ENCODE measurements around the gene PCNX1. TPM values are rescaled to one million over a fixed set of nuclear protein-coding genes. Genes with fewer than 3 reads are reported as not detected.

PCNX1 gene
- total RNA-seq, 1 donor from 2014 or later, result 79.3 TPM

GRCh38 chr14:71114565-71114964, 207.3 kb downstream of the PCNX1 start:
- peaks cover 4 to 16% (median 12%) of the 10 kb centered on the region in 3 donors for H3K36me3 ChIP-seq (ENCODE audit: control insufficient read depth in 3 of 3, insufficient read depth in 3 of 3, low read length in 3 of 3)
- no peaks in the 10 kb centered on the region for H3K4me1 ChIP-seq (ENCODE audit: control insufficient read depth in 3 of 3, insufficient read depth in 3 of 3, low read length in 3 of 3)
- no peaks in the 10 kb centered on the region for H3K27me3 ChIP-seq (ENCODE audit: control insufficient read depth in 3 of 3, insufficient read depth in 3 of 3, low read length in 3 of 3)
- H3K9me3 ChIP-seq (ENCODE audit: control insufficient read depth in 3 of 3, low read length in 3 of 3), result no peaks in the 10 kb centered on the region
- no peak overlapping the region for H3K27ac ChIP-seq (ENCODE audit: low read depth, low read length)
- no peak overlapping the region for H3K9ac ChIP-seq (ENCODE audit: low read depth in 1 of 3, low read length in 3 of 3)
- no peak overlapping the region for H3K4me3 ChIP-seq (ENCODE audit: low read length in 3 of 3)

GRCh38 chr14:71115306-71115705, 208.0 kb downstream of the PCNX1 start:
- no peaks in the 10 kb centered on the region for H3K27me3 ChIP-seq (ENCODE audit: control insufficient read depth in 3 of 3, insufficient read depth in 3 of 3, low read length in 3 of 3)
- no peak overlapping the region for H3K9ac ChIP-seq (ENCODE audit: low read depth in 1 of 3, low read length in 3 of 3)
- no peaks in the 10 kb centered on the region for H3K9me3 ChIP-seq (ENCODE audit: control insufficient read depth in 3 of 3, low read length in 3 of 3)
- H3K27ac ChIP-seq (ENCODE audit: low read depth, low read length), result no peak overlapping the region
- H3K36me3 ChIP-seq (ENCODE audit: control insufficient read depth in 3 of 3, insufficient read depth in 3 of 3, low read length in 3 of 3), result peaks cover 0 to 10% (median 6%) of the 10 kb centered on the region in 3 donors
- no peak overlapping the region for H3K4me3 ChIP-seq (ENCODE audit: low read length in 3 of 3)
- no peaks in the 10 kb centered on the region for H3K4me1 ChIP-seq (ENCODE audit: control insufficient read depth in 3 of 3, insufficient read depth in 3 of 3, low read length in 3 of 3)

- Histone ChIP-seq H3K27me3 (ENCODE audit: control insufficient read depth in 3 of 3, insufficient read depth in 3 of 3, low read length in 3 of 3) (no peaks in the 10 kb centered on the region), H3K4me3 (ENCODE audit: low read length in 3 of 3) (no peak overlapping the region), H3K27ac (ENCODE audit: low read depth, low read length) (no peak overlapping the region), H3K4me1 (ENCODE audit: control insufficient read depth in 3 of 3, insufficient read depth in 3 of 3, low read length in 3 of 3) (no peaks in the 10 kb centered on the region), H3K36me3 (ENCODE audit: control insufficient read depth in 3 of 3, insufficient read depth in 3 of 3, low read length in 3 of 3) (peaks cover 0 to 5% (median 3%) of the 10 kb centered on the region in 3 donors), H3K9ac (ENCODE audit: low read depth in 1 of 3, low read length in 3 of 3) (no peak overlapping the region), H3K9me3 (ENCODE audit: control insufficient read depth in 3 of 3, low read length in 3 of 3) (no peaks in the 10 kb centered on the region)
These were observed 208.7 kb downstream of the PCNX1 start for GRCh38 chr14:71115821-71116567.

- no peaks in the 10 kb centered on the region for H3K9me3 ChIP-seq (ENCODE audit: control insufficient read depth in 3 of 3, low read length in 3 of 3)
- no peaks in the 10 kb centered on the region for H3K36me3 ChIP-seq (ENCODE audit: control insufficient read depth in 3 of 3, insufficient read depth in 3 of 3, low read length in 3 of 3)
- no peak overlapping the region for H3K27ac ChIP-seq (ENCODE audit: low read depth, low read length)
- no peaks in the 10 kb centered on the region for H3K27me3 ChIP-seq (ENCODE audit: control insufficient read depth in 3 of 3, insufficient read depth in 3 of 3, low read length in 3 of 3)
- H3K9ac ChIP-seq (ENCODE audit: low read depth in 1 of 3, low read length in 3 of 3), result no peak overlapping the region
- H3K4me1 ChIP-seq (ENCODE audit: control insufficient read depth in 3 of 3, insufficient read depth in 3 of 3, low read length in 3 of 3), result no peaks in the 10 kb centered on the region
- no peak overlapping the region for H3K4me3 ChIP-seq (ENCODE audit: low read length in 3 of 3)
These were observed 209.4 kb downstream of the PCNX1 start for GRCh38 chr14:71116568-71117122.

GRCh38 chr14:71117839-71118743, 210.8 kb downstream of the PCNX1 start:
- Histone ChIP-seq H3K9ac (ENCODE audit: low read depth in 1 of 3, low read length in 3 of 3) (no peak overlapping the region), H3K27ac (ENCODE audit: low read depth, low read length) (no peak overlapping the region), H3K4me1 (ENCODE audit: control insufficient read depth in 3 of 3, insufficient read depth in 3 of 3, low read length in 3 of 3) (no peaks in the 10 kb centered on the region), H3K36me3 (ENCODE audit: control insufficient read depth in 3 of 3, insufficient read depth in 3 of 3, low read length in 3 of 3) (no peaks in the 10 kb centered on the region), H3K9me3 (ENCODE audit: control insufficient read depth in 3 of 3, low read length in 3 of 3) (no peaks in the 10 kb centered on the region), H3K27me3 (ENCODE audit: control insufficient read depth in 3 of 3, insufficient read depth in 3 of 3, low read length in 3 of 3) (no peaks in the 10 kb centered on the region), H3K4me3 (ENCODE audit: low read length in 3 of 3) (no peak overlapping the region)

- H3K4me3 ChIP-seq (ENCODE audit: low read length in 3 of 3), result no peak overlapping the region
- H3K36me3 ChIP-seq (ENCODE audit: control insufficient read depth in 3 of 3, insufficient read depth in 3 of 3, low read length in 3 of 3), result no peaks in the 10 kb centered on the region
- H3K9ac ChIP-seq (ENCODE audit: low read depth in 1 of 3, low read length in 3 of 3), result no peak overlapping the region
- no peaks in the 10 kb centered on the region for H3K9me3 ChIP-seq (ENCODE audit: control insufficient read depth in 3 of 3, low read length in 3 of 3)
- no peak overlapping the region for H3K27ac ChIP-seq (ENCODE audit: low read depth, low read length)
- H3K27me3 ChIP-seq (ENCODE audit: control insufficient read depth in 3 of 3, insufficient read depth in 3 of 3, low read length in 3 of 3), result no peaks in the 10 kb centered on the region
- H3K4me1 ChIP-seq (ENCODE audit: control insufficient read depth in 3 of 3, insufficient read depth in 3 of 3, low read length in 3 of 3), result no peaks in the 10 kb centered on the region
These were observed 211.8 kb downstream of the PCNX1 start for GRCh38 chr14:71119075-71119474.

- no peaks in the 10 kb centered on the region for H3K27me3 ChIP-seq (ENCODE audit: control insufficient read depth in 3 of 3, insufficient read depth in 3 of 3, low read length in 3 of 3)
- no peaks in the 10 kb centered on the region for H3K4me1 ChIP-seq (ENCODE audit: control insufficient read depth in 3 of 3, insufficient read depth in 3 of 3, low read length in 3 of 3)
- no peaks in the 10 kb centered on the region for H3K9me3 ChIP-seq (ENCODE audit: control insufficient read depth in 3 of 3, low read length in 3 of 3)
- H3K36me3 ChIP-seq (ENCODE audit: control insufficient read depth in 3 of 3, insufficient read depth in 3 of 3, low read length in 3 of 3), result no peaks in the 10 kb centered on the region
- H3K27ac ChIP-seq (ENCODE audit: low read depth, low read length), result no peak overlapping the region
- no peak overlapping the region for H3K4me3 ChIP-seq (ENCODE audit: low read length in 3 of 3)
- no peak overlapping the region for H3K9ac ChIP-seq (ENCODE audit: low read depth in 1 of 3, low read length in 3 of 3)
These were observed 212.6 kb downstream of the PCNX1 start for GRCh38 chr14:71119832-71120231.

- H3K4me1 ChIP-seq (ENCODE audit: control insufficient read depth in 3 of 3, insufficient read depth in 3 of 3, low read length in 3 of 3), result no peaks in the 10 kb centered on the region
- H3K9me3 ChIP-seq (ENCODE audit: control insufficient read depth in 3 of 3, low read length in 3 of 3), result no peaks in the 10 kb centered on the region
- no peaks in the 10 kb centered on the region for H3K36me3 ChIP-seq (ENCODE audit: control insufficient read depth in 3 of 3, insufficient read depth in 3 of 3, low read length in 3 of 3)
- H3K9ac ChIP-seq (ENCODE audit: low read depth in 1 of 3, low read length in 3 of 3), result no peak overlapping the region
- H3K27ac ChIP-seq (ENCODE audit: low read depth, low read length), result no peak overlapping the region
- H3K4me3 ChIP-seq (ENCODE audit: low read length in 3 of 3), result no peak overlapping the region
- no peaks in the 10 kb centered on the region for H3K27me3 ChIP-seq (ENCODE audit: control insufficient read depth in 3 of 3, insufficient read depth in 3 of 3, low read length in 3 of 3)
These were observed 213.7 kb downstream of the PCNX1 start for GRCh38 chr14:71121001-71121400.

- H3K9me3 ChIP-seq (ENCODE audit: control insufficient read depth in 3 of 3, low read length in 3 of 3), result no peaks in the 10 kb centered on the region
- no peak overlapping the region for H3K9ac ChIP-seq (ENCODE audit: low read depth in 1 of 3, low read length in 3 of 3)
- H3K36me3 ChIP-seq (ENCODE audit: control insufficient read depth in 3 of 3, insufficient read depth in 3 of 3, low read length in 3 of 3), result no peaks in the 10 kb centered on the region
These were observed 214.5 kb downstream of the PCNX1 start for GRCh38 chr14:71121711-71122110.

More at GRCh38 chr14:71121711-71122110, 214.5 kb downstream of the PCNX1 start:
- H3K27me3 ChIP-seq (ENCODE audit: control insufficient read depth in 3 of 3, insufficient read depth in 3 of 3, low read length in 3 of 3), result no peaks in the 10 kb centered on the region
- H3K4me1 ChIP-seq (ENCODE audit: control insufficient read depth in 3 of 3, insufficient read depth in 3 of 3, low read length in 3 of 3), result no peaks in the 10 kb centered on the region
- no peak overlapping the region for H3K27ac ChIP-seq (ENCODE audit: low read depth, low read length)
- no peak overlapping the region for H3K4me3 ChIP-seq (ENCODE audit: low read length in 3 of 3)

Data from skeletal muscle tissue (tissue), 4 donors.